EH (cell line): Measurements from ENCODE around the gene ALG3.

ENCODE experiments used
- DNase-seq: peaks from one replicate; pipeline ENCODE4 v3.0.0-alpha.2; 2015; ENCODE audit warnings: low read depth

Gene ALG3

DNA sequence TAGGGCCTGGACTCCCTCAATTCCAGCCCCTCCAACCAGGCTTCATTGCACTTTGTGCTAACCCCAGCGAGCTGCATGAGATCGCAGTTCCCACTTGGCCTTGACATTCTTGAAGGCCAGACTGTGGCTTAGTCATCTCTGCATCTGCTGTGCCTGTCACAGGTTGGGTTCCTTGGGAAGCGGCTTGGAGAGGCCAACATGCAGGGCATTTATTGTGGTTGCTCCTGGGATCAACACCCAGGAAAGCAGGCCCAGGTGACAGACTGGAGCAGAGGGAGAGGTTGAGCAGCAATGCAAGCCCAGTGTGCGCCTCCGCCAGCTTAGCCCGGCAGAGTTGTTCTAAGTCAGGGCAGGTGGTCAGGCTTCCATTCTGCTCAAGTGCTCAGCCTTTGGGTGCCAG lies 52.2 kb downstream of the ALG3 start:
- no peak for DNase-seq

DNA sequence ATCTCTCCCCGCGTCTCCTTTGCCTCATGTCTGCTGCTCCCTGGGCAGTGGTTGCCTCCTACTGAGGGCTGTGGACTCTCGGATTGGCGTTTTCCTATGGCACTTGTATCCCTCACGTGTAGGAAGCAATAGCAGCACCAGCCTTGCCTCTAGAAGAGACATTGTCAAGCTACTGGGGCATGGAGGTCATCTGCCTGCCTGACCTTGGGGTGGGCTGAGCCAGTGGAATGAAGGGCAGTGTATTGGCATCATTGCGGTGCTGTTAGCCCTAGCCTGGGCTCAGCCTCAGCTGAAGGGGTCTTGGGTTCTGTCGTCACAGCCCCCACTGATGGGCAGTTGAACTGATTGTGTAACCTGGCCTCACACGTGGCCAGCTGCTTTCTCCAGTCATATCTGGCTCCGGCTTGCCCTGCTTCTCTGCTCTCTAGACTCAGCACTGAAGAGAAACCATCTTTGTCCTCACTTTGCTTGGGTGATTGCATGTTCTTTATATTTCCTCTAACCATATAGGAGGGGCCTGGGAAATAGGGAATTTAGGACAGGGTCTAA lies 54.7 kb downstream of the ALG3 start:
- no peak for DNase-seq

DNA sequence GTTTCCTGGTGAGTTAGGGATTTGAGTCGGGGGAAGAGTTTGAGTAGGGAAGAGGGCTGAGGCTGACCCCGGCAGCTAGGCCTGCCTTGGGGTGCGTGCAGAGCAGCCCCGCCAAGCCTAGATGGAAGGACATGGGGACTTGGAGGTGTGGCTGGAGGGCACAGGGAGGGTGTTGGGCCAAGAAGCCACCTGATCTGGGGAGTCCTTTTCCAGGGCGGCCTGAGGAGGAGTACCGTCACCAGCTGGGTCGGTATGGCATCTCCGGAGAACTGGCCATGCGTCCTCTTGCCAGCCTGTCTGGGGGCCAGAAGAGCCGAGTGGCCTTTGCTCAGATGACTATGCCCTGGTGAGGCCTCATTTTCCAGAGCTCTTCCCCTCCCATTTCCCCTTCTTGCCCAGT lies 55.9 kb downstream of the ALG3 start:
- no peak for DNase-seq
